ENCODE data around the gene MTERF1. TPM values are rescaled to one million over a fixed set of nuclear protein-coding genes. Genes with fewer than 3 reads are reported as not detected.

MTERF1 gene
- total RNA-seq, 2 experiments from 2014 or later: 16.2 to 16.8 TPM

- H3K36me3 Mint-ChIP-seq (ENCODE audit: low read depth): peaks cover 2% of the 10 kb centered on the region
- H3K27ac Mint-ChIP-seq: no peak overlapping the region
- ChIA-PET CTCF (no interaction called here), POLR2A (no interaction called here)
- no peak for ATAC-seq
- no peak overlapping the region for H3K4me3 Mint-ChIP-seq
- H3K4me1 Mint-ChIP-seq (ENCODE audit: low read depth): no peaks in the 10 kb centered on the region
- no peaks in the 10 kb centered on the region for H3K27me3 Mint-ChIP-seq (ENCODE audit: low read depth)
- H3K9me3 Mint-ChIP-seq (ENCODE audit: insufficient read depth): peaks cover 4% of the 10 kb centered on the region
- no peak for DNase-seq
Observed at GRCh38 chr7:91824201-91824600, 56.3 kb downstream of the MTERF1 start.

Other genes starting within 250 kb of the MTERF1 start
- gene AKAP9, start 60.2 kb upstream of the MTERF1 start, total RNA-seq: 10 to 100 TPM; 32.7 to 41.5 TPM